GM18508 (cell line): Measurements from ENCODE around the gene LRTM2.

Experiments used
- ATAC-seq: cut with Tn5 transposase; IDR thresholded peaks from one replicate; pipeline ENCODE4 v1.9.1; 2021; ENCODE audit warnings: moderate number of reproducible peaks; ENCODE audit not compliant: insufficient read depth, unreplicated experiment

Gene LRTM2

DNA sequence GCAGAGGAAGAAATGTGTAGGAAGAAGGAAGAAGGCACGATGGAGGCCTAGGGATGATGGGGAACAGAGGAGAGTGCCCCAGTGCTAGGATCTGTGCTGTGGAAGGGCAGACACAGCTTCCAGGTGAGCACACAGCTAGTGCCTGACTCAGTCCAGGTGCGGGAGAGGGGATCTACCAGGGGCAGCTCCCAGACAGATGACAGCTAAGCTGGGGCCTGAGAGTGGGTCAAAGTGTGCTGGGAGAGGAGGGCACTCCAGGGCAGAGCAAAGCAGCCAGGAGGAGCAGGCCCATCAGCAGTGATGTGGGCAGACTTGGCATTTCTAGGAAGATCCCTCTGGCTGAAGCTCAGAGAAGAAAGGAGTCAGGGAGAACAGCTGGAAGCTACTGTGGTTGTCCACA, 36.7 kb downstream of the LRTM2 start:
- ATAC-seq, result no peak

- ATAC-seq, result no peak
Measured at GRCh38 chr12:1857821-1858220, 37.5 kb downstream of the LRTM2 start.

GRCh38 chr12:1858456-1858855, 38.1 kb downstream of the LRTM2 start:
- ATAC-seq, result no peak

DNA sequence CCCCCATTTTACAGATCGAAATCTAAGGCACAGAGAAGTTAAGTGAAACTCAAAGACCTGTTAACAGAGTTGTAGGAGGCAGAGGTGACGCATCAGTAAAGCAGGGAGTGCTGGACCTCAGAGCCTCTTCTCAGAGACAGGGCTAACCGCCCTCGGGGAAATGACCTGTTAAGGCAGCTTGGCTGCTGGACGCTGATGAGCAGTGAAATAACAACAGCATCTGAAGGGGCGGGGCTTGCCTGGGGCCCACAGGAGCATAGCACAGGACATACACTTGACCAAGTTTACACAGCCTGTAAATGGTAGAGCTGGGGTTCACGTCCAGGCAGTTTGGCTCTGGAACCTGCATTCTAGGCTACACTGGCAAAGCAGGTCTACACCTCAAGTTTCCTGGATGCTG, 39.3 kb downstream of the LRTM2 start:
- ATAC-seq, result no peak

- no peak for ATAC-seq
Measured at GRCh38 chr12:1862973-1863372, 42.6 kb downstream of the LRTM2 start.

GRCh38 chr12:1863823-1864222, 43.5 kb downstream of the LRTM2 start:
- ATAC-seq, result no peak

DNA sequence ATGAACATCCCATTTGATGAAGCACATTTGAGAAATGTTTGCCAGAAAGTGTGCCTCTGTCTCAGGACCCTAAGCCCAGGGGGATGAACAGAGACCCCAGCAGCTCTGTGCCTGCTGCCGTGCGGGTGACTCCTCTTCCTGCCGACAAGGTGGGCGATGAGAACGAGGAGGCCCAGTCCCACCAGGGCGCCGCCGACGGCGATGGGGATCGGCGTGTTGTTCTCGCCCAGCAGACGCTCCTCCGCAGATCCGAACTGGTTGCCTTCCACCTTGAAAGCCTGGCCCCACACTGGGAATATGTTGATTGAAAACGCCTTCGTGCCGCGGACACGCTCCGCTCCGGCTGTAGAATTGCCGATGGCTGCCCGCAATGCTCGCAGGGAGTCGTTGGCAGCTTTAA, 44.1 kb downstream of the LRTM2 start:
- ATAC-seq, result no peak

- no peak for ATAC-seq
Measured at GRCh38 chr12:1864867-1865266, 44.5 kb downstream of the LRTM2 start.

GRCh38 chr12:1865284-1865866, 45.0 kb downstream of the LRTM2 start:
- ATAC-seq, result no peak

GRCh38 chr12:1869145-1869544, 48.8 kb downstream of the LRTM2 start:
- ATAC-seq, result no peak

GRCh38 chr12:1870086-1870485, 49.7 kb downstream of the LRTM2 start:
- no peak for ATAC-seq

GRCh38 chr12:1870998-1871917, 50.9 kb downstream of the LRTM2 start:
- no peak for ATAC-seq

DNA sequence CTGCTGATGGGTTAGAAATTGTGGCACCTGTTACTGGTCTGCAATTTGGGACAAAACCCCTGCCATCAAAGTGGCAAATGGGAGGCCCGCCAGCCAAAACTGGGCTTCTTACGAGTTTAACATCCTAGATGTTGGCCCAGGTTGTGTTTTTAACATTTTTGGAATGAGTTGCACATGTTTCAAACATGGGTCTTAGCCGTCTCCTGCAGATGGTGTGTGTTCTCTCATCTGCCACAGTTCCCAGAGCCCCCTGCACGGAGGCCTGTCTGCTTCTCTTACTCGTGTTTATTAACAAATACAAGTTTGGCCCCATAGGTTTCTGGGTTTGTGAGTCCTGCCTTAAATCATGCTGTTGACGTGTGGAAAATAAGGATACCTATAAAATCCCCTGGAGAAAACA, 51.6 kb downstream of the LRTM2 start:
- no peak for ATAC-seq

DNA sequence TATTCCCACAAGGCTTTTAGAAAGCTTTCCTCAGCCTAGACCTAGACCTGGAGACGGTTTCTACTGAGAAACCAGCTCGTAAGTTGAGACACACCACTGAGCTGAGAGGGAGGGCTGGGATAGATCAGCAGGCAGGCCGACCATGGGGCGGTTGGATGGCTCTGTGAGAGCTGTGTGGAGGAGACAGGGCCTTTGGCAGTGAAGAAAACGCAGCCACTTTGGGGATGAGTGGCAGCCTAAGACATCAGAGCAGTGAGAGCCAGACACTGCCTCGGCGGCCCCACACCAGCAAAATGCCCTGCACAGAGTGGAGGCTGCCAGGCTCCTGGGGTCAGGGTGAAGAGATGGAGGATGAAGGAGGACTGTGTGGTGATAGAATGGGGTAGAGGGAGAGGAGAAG, 52.1 kb downstream of the LRTM2 start:
- no peak for ATAC-seq

DNA sequence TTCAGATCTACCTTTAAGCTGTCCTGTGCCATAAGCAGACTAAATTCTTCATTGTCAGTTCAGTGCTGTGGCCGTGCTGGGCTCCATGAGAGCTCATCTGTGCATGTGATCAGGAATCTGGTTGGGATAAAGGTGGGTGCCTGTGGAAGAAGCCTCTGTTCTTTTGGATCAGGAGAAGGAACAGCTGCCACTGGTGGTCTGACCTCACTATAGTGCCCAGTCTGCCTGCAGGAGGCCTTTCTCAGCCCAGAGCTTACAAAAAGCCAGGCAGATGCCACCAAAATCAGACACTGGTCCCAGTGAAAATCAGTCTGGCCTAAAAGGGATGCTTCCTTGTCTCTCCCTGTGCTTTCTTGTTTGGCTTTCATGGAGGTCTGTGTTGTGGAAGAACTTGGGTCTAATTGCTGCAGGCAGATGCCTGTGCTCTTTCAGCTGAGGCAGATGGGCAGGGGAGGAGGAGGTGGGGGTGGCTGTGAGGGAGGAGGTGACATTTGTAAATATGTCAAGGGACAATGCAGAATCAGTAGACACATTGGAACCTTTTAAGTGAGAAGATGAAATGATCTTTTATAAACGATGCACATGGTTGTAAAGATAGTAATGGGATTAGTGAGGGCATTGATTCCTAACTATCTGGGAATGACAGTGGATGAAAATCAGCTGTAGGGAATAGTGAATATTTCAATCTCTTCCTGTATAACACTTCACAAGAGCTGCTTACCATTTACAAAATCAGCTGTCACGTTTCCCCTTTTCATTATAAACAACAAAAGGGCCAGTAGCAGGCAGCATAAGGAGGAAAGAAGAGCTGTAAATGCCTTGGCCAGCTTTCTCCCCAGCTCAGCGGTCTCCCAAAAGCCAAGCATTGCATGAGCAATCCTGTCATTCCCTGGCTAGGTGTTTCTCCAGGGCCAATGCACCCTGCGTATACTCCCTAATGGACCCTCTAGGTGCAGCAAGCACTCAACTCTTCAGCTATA, 53.5 kb downstream of the LRTM2 start:
- no peak for ATAC-seq

GRCh38 chr12:1875608-1876007, 55.2 kb downstream of the LRTM2 start:
- no peak for ATAC-seq

- ATAC-seq, result no peak
Measured at GRCh38 chr12:1876086-1876485, 55.7 kb downstream of the LRTM2 start.

DNA sequence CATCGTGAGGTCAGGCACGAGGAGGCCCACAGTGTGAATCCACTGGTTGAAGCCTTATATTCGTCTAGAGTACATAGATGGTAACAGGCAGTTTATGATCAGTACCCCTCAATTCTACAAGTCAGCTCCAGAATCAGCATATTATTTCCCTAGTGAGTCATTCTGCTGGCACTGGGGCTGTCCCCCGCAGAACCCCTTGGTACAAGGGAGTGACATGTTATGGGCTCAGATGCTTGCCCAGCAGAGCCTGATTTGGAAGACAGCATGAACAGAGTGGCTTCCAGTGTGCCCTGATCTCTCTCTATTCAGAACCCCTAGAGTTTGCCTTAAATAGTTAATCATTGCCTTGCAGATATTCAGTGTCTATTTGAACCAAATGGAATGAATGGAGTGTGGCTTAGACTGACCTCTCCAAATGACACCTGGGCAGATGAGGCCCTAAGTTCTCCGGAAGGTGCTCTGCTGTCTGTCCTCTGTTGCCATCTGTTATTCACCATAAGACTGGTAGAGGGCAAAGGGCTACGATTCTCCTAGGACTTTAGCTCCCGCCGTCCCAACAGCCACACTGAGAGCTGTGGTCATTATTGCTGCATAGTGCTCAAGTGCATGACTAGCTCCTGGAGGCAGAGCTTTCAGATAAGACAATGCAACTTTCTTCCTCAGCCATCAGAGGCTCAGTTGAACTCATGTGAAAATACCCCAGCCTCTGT, 57.0 kb downstream of the LRTM2 start:
- ATAC-seq, result no peak

GRCh38 chr12:1878214-1878613, 57.8 kb downstream of the LRTM2 start:
- ATAC-seq, result no peak

DNA sequence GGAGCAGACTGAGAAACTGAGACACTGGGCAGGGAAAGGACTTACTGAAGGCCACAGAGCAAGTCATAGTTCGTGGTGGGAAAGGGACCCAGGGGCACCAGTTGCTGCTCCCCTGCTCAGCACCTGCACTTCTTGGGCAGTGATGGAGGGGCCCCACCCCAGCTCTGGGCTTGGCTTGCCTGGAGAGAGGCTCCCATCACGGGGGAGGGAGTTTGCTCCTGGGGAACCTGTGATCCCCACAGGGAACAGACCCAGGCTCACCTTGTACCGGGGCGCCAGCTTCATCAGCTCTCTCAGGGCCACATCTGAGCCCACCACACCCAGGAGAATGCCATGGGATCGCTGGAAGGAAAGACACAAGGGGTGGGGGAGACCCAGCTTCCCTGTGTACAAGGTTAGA, 58.3 kb downstream of the LRTM2 start:
- ATAC-seq, result no peak
